ENCODE results near the gene PSTPIP2.

- no peak for TF ChIP-seq EZH2 (IDR thresholded peaks at IDR 0.05; ENCODE audit: borderline replicate concordance, low read depth, low read length, severe bottlenecking)
- no peak for TF ChIP-seq CTCF (IDR thresholded peaks at IDR 0.05; ENCODE audit: extremely low read depth in 1 of 2, insufficient read depth in 1 of 2, low read depth in 1 of 2, low read length in 2 of 2)
- no peak for TF ChIP-seq POLR2A (IDR thresholded peaks at IDR 0.05; ENCODE audit: low read depth, low read length)
- no peak for TF ChIP-seq POLR2AphosphoS5 (IDR thresholded peaks at IDR 0.05; ENCODE audit: insufficient read depth, low read depth, low read length)
- no peak for TF ChIP-seq MAX (IDR thresholded peaks at IDR 0.05; ENCODE audit: insufficient read depth, insufficient read length)
- no peak for TF ChIP-seq MYC (IDR thresholded peaks at IDR 0.05; ENCODE audit: low read depth, low read length)
- TF ChIP-seq JUN (IDR thresholded peaks at IDR 0.05; ENCODE audit: borderline replicate concordance, insufficient read depth, insufficient read length, low read depth), result no peak
- TF ChIP-seq FOS (IDR thresholded peaks at IDR 0.05; ENCODE audit: borderline replicate concordance, insufficient read depth, low read length), result no peak
- TF ChIP-seq GATA2 (IDR thresholded peaks at IDR 0.05; ENCODE audit: insufficient read depth, insufficient read length, low read depth, low read length), result no peak
Measured at GRCh38 chr18:45962461-45962860, 109.6 kb downstream of the PSTPIP2 start.

All from endothelial cell of umbilical vein (primary cell).